Measurements from ENCODE around the gene AP3S1.

AP3S1 gene

DNA sequence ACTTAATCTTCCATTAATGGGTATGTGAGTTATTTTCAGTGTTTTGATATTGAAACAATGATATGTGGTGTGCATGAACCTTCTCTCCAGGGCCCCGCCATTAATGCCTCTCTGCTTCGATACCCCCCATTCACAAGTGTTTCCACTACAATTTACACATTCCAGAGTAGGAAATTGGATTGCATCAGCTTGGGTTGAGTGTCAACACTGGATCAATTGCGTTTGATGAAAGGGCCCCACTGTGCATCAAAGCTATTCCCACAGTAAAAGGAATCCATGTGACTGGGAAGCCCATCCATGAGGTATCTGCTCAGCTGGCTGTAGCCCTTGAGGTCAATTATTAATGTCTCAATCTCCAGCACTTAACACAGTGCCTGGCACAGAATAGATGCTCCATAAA, 102.8 kb downstream of the AP3S1 start:
- no peak for DNase-seq

DNA sequence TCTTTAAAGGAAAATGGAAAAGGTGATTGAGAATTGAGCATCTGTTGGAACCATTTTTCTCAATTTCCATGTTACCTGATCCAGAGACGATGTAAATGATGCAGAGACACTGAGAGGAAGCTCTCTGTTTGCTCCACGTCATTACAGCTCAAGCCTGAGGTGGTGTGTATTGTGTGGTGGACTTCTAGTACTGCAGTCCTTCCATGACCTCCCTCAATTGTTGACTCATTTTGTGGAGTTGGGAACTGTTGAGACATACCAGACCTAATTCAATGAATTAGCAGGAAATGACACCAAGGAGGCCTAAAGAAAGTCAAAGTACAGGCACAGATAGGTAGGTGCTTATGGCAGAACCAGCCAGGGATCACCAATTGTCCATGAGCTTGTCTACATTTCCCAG, 104.9 kb downstream of the AP3S1 start:
- DNase-seq: no peak

DNA sequence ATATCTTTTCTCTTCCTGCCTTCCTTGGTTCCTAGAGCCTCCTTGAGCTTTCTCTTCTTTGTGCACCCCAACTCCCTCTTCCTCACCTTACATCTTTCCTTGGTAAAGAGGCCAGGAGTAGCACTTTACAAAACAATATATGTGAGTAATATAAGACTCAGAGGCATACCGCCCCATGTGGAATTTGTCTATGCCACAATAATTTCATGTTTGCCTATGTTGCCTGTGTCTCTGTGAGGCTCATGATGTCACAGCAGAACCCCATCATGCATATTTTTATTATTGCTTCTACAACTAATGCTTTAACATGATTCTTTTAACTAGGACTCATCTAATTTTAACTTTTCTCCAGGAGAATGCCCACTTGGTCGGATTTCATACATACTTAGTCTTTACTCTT, 105.5 kb downstream of the AP3S1 start:
- DNase-seq: no peak

DNA sequence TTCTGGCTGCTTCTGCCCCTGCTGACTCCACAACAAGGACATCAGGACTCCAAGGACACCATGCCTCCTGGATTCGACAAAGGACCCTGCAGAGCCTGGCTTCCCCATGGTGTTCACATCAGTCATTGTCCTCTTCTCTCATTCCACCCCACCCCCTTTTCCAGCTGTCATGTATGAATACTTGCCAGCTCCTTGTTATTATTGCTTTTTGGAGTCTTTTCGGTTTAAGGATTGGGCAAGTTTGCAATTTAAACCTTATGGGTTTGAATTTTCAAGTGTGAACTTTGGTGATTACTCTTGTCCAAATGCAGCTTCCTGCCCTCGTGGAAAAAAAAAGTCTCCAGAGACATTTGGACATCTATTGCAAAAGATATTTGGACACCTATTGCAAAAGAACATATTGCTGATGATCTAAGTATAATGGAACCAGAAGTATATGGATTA, 106.4 kb downstream of the AP3S1 start:
- no peak for DNase-seq

DNA sequence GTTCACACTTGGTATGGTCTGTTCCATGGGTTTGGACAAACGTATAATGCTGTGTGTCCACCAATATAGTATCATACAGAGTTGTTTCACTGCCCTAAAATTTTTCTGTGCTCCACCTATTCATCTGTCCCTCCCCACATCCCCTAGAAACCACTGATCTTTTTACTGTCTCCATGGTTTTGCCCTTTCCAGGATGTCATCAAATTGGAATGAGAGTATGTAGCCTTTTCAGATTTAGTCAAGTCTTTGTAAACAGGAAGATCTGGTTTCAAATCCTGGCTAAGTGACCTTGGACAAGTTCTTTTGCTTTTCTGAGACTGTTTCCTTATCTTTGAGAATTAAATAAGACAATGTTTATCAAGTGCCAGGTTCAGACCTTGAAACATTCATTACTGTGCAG, 107.4 kb downstream of the AP3S1 start:
- no peak for DNase-seq

DNA sequence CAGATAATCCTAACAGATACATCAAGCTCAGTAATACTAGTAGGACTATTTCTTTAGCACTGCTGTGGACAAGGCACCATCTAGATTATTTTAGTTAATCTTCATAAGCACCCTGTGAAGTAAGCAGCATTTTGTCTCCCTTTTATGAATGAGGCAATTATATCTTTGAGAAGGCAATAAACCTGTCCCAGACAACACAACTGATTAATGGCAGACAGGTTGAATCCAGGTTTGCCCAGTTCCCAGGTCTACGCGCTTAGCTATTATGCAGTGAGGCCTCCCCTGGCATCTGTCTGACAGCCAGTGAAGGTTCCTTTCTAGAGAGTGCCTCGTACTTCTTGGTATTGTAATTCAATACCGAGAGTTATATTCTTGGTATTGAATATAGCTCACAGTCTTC, 110.9 kb downstream of the AP3S1 start:
- no peak for DNase-seq

DNA sequence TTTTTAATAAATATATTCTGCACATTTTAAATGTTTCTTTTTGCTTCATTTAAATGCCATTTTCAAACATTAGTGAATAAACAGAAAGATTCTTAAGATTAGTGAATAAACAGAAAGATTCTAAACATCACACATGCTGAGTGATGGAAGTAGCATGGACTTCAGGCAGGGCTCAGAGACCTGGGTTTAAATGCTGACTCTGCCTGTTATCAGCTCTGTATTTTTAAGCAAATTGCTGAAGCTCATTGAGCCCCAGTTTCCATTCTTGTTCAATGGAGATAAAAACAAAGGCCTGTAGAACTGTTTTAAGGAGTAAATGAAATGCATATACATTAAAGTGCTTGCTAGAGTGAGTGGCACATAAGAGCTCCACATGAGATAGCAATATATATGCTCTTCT, 112.4 kb downstream of the AP3S1 start:
- DNase-seq: no peak

DNA sequence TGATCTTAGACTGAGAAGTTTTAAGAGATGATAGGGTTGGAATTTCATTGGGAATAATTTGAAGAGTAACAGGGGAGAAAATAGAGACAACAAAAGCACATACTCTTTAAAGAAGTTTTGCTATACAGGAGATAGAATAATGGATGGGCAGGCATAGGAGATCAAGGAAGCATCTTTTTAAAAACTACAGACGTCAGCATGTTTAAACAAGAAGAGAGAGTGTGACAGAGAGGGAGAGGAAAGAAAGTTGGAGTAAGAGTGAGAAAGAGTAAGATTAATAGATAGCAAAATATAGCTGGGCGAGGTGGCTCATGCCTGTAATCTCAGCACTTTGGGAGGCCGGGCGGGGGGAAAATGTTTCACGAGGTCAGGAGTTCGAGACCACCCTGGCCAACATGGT, 115.2 kb downstream of the AP3S1 start:
- no peak for DNase-seq

DNA sequence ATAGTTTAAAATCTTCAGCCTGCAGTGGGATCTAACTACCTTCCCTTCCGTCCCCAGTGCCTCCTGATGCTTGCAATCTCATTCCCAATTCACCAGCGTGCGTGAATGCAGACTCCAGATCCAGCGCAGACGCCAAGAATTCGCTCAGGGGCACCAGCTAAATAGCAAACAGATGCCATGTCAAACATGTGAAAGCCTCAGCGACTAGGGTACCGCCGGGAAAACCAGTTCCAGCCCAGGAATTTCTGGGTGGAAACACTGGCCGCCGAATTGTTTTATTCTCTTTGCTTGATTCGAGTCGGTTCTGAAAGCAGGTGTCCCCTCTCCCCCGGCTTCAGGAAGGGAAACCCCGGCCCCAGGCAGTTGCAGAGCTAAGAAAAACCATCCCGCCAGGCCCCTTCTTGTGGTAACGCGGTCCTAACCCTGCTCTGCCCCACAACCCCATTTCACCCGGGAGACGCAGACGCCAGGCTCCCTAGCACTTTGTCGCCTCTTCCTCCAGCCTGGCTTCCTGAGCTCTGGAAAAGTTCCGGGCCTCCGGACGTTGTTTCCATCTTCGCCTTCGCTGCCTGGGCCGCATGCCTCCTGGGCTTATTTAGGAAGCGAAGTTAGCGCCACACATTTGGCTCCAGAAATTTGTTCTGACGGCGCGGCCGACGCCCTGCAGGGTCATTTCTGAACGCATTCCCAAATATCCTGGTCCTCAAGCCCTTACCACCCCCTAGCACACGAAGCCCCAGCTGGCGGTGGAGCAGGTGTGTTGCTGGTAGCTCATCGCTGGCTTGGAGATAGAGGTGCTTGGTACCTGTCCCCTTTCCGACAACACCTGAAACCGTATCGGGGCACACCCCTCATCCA, 119.9 kb downstream of the AP3S1 start:
- no peak for DNase-seq

DNA sequence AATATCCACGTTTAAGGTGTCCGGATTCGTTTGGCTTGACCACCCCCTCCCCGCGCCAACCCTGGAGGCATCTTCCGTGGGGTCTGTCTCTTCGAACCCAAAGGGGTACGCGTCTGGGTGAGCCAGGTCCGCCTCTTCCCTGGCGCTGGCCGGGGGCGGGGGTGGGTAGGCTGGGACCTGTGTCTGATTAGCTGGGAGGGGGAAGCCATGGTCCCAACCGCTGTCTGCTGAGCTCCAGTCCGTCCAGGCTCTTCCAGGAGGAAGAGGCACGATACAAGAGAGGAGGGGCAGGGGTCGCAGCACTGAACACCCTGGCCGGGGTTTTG, 120.5 kb downstream of the AP3S1 start, which contains the start of gene LVRN:
Gene LVRN, plus strand, starts transcription at position 237 of the 326 bp plus-strand sequence. CDS start 143 bp downstream, outside the sequence.
- DNase-seq: no peak

DNA sequence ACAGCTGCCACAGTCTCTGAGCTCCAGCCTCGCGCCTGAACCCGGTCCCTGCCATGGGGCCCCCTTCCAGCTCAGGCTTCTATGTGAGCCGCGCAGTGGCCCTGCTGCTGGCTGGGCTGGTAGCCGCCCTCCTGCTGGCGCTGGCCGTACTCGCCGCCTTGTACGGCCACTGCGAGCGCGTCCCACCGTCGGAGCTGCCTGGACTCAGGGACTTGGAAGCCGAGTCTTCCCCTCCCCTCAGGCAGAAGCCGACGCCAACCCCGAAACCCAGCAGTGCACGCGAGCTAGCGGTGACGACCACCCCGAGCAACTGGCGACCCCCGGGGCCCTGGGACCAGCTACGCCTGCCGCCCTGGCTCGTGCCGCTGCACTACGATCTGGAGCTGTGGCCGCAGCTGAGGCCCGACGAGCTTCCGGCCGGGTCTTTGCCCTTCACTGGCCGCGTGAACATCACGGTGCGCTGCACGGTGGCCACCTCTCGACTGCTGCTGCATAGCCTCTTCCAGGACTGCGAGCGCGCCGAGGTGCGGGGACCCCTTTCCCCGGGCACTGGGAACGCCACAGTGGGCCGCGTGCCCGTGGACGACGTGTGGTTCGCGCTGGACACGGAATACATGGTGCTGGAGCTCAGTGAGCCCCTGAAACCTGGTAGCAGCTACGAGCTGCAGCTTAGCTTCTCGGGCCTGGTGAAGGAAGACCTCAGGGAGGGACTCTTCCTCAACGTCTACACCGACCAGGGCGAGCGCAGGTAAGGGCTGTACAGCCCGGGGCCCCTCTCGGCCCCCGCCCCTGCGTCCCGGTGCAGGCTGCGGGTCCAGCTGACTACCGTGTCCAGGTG, 121.0 kb downstream of the AP3S1 start:
- DNase-seq: no peak

DNA sequence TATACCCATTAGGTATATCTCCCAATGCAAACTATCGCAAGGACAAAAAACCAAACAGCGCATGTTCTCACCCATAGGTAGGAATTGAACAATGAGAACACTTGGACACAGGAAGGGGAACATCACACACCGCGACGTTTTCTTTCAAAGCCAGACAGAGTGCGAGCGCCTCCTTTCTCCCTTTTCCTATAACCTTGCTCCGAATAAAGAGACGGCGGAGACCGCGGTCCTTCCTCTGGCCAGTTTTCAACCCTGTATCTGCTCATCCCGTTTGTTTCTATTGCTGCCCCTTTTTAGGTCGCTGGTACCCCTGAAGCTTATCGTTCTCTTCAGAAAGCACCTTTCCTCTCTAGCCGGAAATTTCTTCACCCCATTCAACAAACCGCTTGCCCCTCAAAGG, 121.8 kb downstream of the AP3S1 start:
- no peak for DNase-seq

All from NCI-H524 treated with DMSO at 0.1 percent for 48 hours (cell line).